HEK293 (cell line): ENCODE measurements around the gene DCUN1D3.

Source experiments
- ZBTB20 ChIP-seq: fragments of 450-650 bp; formaldehyde crosslinking; IDR thresholded peaks from 2 replicates; pipeline ENCODE4 v1.5.1; 2016; ENCODE audit warnings: missing biosample characterization, missing genetic modification characterization
- ZNF266 ChIP-seq: fragments of 450-650 bp; formaldehyde crosslinking; IDR thresholded peaks from 2 replicates; pipeline ENCODE4 v1.5.1; 2016; ENCODE audit warnings: missing biosample characterization, missing genetic modification characterization, low read depth
- ZNF292 ChIP-seq: fragments of 450-650 bp; formaldehyde crosslinking; IDR thresholded peaks from 2 replicates; pipeline ENCODE4 v1.5.1; 2016; ENCODE audit warnings: low read depth, missing biosample characterization, missing genetic modification characterization, borderline replicate concordance
- ZNF341 ChIP-seq: fragments of 450-650 bp; formaldehyde crosslinking; IDR thresholded peaks from 2 replicates; pipeline ENCODE4; 2016; ENCODE audit warnings: low read depth, missing biosample characterization, missing genetic modification characterization
- TF ChIP-seq, protein P1 (sequence below): fragments of 450-650 bp; formaldehyde crosslinking; IDR thresholded peaks from 2 replicates; pipeline ENCODE4 v1.5.1; 2016; ENCODE audit warnings: missing biosample characterization, missing genetic modification characterization
- TF ChIP-seq, protein P2 (sequence below): fragments of 450-650 bp; formaldehyde crosslinking; IDR thresholded peaks from 2 replicates; pipeline ENCODE4 v1.5.1; 2016; ENCODE audit warnings: missing biosample characterization, missing genetic modification characterization, borderline replicate concordance
- TF ChIP-seq, protein P3 (sequence below): IDR thresholded peaks from 2 replicates; pipeline ENCODE4 v1.6.1; 2011; ENCODE audit warnings: mild to moderate bottlenecking, low read depth, low read length, borderline replicate concordance

DNA sequence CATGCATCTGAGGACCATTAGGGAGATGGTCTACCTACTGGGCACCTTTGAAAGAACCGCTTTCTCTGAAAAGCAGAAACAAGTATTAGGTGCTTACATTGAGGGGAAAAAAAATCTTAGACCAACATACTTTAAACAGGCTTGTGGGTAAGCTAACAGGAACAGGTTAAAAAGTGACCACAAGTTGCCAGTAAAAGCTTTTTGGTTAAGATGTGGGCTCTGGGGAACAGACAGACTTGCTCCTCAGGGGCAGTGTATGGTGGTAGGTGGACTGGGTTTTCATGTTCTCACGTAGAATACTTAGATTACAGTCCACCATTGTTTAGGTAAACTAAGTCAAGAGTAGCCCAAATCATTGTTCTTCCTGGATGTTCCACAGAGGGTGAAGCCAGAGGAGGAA lies 52.6 kb downstream of the DCUN1D3 start:
- TF ChIP-seq, protein P1, sequence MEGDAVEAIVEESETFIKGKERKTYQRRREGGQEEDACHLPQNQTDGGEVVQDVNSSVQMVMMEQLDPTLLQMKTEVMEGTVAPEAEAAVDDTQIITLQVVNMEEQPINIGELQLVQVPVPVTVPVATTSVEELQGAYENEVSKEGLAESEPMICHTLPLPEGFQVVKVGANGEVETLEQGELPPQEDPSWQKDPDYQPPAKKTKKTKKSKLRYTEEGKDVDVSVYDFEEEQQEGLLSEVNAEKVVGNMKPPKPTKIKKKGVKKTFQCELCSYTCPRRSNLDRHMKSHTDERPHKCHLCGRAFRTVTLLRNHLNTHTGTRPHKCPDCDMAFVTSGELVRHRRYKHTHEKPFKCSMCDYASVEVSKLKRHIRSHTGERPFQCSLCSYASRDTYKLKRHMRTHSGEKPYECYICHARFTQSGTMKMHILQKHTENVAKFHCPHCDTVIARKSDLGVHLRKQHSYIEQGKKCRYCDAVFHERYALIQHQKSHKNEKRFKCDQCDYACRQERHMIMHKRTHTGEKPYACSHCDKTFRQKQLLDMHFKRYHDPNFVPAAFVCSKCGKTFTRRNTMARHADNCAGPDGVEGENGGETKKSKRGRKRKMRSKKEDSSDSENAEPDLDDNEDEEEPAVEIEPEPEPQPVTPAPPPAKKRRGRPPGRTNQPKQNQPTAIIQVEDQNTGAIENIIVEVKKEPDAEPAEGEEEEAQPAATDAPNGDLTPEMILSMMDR (tag by site-specific recombination), result no peak
- TF ChIP-seq, protein P2, sequence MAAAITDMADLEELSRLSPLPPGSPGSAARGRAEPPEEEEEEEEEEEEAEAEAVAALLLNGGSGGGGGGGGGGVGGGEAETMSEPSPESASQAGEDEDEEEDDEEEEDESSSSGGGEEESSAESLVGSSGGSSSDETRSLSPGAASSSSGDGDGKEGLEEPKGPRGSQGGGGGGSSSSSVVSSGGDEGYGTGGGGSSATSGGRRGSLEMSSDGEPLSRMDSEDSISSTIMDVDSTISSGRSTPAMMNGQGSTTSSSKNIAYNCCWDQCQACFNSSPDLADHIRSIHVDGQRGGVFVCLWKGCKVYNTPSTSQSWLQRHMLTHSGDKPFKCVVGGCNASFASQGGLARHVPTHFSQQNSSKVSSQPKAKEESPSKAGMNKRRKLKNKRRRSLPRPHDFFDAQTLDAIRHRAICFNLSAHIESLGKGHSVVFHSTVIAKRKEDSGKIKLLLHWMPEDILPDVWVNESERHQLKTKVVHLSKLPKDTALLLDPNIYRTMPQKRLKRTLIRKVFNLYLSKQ, result no peak
- TF ChIP-seq ZNF266 (tag by site-specific recombination), result no peak
- TF ChIP-seq, protein P3, sequence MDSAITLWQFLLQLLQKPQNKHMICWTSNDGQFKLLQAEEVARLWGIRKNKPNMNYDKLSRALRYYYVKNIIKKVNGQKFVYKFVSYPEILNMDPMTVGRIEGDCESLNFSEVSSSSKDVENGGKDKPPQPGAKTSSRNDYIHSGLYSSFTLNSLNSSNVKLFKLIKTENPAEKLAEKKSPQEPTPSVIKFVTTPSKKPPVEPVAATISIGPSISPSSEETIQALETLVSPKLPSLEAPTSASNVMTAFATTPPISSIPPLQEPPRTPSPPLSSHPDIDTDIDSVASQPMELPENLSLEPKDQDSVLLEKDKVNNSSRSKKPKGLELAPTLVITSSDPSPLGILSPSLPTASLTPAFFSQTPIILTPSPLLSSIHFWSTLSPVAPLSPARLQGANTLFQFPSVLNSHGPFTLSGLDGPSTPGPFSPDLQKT, result no peak
- no peak for TF ChIP-seq ZNF341 (tag by site-specific recombination)
- TF ChIP-seq ZBTB20 (tag by site-specific recombination), result no peak
- TF ChIP-seq ZNF292, result no peak
